SW 1271 (cell line): ENCODE measurements around the gene DNAH14.
"Not testable (repeated sequence)": the region's sequence is repeated elsewhere in the genome, so short reads cannot be mapped to it uniquely, and the experiment has no call there.

Source experiments
- DNase-seq, 2 experiments: peaks; one replicate each; lab custom pipeline; 2025; lab: John Stamatoyannopoulos, UW

DNAH14 gene

DNA sequence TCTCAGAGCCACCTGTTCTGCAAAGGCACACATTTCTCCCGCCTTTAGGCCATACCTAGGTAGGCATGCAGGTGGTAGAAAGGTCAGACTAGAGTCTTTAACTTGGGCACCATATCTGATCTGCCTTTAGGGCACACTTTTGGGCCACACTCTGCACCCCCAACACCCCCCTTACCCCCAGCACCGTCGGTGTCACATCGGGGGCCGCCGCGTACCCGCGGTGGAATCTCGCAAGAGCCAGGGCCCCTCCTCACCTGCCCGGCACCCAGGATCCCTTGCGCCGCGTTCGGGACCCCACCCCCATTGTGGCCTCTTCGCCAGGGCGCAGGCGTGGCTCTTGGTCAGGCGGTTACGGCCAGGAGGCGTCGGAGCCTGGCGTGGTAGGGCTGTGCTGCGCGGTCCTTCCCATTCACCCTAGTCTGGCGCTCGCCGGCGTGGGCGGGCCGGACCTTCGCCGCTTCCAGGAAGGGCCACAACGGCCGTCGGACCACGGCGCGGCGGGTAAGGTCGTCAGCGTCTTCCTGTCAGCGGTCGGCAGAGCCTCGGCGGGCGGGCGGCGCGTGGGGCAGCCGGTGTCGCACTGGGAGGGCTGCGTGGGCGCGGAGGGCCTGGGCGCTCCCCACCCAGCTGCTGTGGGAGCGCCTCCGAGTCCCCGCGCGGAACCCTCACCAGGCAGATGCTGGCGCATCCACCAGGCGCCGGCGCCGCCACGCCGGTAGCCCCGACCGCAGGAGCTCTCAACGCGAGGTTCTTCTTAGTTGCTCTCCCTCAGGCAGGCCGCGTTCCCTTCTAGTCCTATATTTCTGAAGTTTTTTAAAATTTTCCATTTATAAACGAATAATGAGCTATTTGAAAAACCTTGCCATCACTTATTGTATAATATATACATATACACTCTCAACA, at the start of gene DNAH14:
Gene DNAH14 (plus strand): TSS at position 341 of the 903 bp plus-strand sequence. CDS start 23,028 bp downstream, outside the sequence.
- DNase-seq = peak; percentile 38 to 66

- DNase-seq = no peak
Observed at GRCh38 chr1:224880593-224881307, 48.7 kb upstream of the DNAH14 start.

DNA sequence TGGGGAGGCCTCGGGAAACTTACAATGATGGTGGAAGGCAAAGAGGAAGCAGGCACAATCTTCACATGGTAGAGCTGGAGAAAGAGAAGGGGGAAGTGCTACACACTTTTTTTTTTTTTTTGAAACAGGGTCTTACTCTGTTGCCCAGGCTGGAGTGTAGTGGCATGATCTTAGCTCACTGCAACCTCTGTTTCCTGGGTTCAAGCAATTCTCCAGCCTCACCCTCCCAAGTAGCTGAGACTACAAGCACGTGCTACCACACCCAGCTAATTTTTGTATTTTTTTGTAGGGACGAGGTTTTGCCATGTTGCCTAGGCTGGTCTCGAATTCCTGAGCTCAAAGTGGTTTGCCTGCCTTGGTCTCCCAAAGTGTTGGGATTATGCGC, 48.2 kb upstream of the DNAH14 start:
- DNase-seq = not testable (repeated sequence)

- DNase-seq = no peak
Observed at GRCh38 chr1:224881762-224882211, 47.7 kb upstream of the DNAH14 start.

DNA sequence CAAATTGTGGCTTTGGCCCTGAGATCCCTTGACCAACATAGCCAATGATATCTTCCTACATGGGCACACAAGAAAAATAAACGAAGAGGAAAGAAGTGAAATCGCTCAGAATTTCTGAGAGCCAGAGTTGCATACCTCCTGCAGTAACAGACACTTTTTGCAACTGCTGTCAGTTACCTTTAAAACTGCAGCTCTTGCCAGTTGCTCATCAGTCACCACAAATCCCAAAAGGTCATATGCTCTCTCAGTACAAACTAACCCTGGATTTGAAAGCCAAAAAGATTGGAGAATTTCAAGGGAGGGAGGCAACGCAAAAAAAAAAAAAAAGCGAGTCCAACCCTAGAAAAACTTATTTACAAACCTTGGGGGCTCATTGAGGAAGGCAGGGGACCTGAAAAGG, 47.2 kb upstream of the DNAH14 start:
- DNase-seq = no peak

DNA sequence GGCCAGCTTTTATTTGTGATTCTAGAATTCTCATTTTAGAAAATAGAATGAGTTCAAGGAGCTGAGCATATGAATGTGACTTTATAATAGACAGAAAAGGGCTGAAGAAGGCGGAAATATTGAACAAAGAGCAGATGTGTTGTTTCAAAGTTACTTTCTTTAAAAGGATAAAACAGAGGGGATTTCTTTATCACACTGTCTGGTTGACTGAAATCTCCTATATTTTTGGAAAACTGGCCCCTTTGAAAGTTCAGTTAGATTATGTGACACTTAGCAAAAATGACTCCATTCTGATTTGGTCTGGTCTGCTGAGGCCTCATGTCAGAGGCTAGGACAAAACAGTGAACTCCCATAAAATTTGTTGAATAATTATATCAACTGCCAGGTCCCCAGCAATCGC, 46.4 kb upstream of the DNAH14 start:
- no peak for DNase-seq

DNA sequence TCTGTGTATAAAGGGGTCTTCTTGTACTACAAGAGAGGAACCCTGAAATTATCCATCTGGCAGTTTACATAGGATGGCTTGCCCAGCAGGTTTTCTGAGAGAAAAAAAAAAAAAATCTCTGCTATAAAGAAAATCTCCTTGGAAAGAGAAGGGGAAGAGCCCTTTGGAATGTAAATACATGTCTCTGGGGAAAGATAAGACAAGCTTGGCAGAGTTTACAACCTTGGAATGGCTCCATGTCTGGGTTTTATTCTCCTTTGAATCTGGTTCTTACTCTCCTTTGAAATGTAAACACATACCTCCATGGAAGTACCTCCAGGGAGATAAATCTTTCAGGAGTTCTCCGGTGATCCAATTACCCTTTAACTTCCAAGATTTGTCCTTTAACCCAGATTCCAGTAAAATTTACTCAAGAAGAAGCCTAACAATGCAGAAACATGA, 45.1 kb upstream of the DNAH14 start:
- DNase-seq = no peak

- not testable (repeated sequence) for DNase-seq
Observed at GRCh38 chr1:224885376-224885775, 44.1 kb upstream of the DNAH14 start.

GRCh38 chr1:224894915-224895314, 34.6 kb upstream of the DNAH14 start:
- peak in 1 of 2 experiments; percentile 3 for DNase-seq

DNA sequence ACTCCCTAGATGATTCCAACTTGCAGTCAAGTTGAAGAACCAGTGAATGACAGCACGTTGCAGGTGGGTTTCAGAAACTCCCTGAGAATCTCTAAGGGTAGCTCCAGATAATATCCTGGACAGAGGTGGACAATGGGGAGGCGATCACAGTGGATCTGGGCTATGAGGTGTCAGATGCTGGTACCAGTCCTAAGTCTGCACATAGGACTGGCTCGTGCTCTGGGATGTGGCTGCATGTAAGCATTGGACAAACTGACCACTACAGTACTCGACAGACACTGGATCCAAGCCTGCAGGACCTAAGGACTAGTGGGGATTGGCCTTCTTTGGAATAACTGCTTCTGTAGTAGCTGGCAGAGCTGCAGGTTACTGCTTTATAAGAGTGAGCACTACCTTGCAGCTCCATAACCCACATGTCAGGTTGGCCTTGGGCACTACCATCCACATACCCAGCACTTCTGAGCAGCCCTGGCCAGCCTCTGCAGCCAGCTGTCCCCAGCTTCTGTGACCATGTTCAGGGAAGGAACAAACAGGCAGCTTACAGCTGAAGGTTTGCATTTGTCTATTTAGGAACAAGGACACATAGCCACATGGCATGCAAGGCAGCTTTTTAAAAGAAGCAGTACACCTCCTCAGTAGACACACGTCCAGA, 33.2 kb upstream of the DNAH14 start:
- DNase-seq = no peak

GRCh38 chr1:224897529-224898327, 31.7 kb upstream of the DNAH14 start:
- DNase-seq = no peak

- DNase-seq = no peak
Observed at GRCh38 chr1:224898937-224899336, 30.5 kb upstream of the DNAH14 start.

- no peak for DNase-seq
Observed at GRCh38 chr1:224900062-224900630, 29.3 kb upstream of the DNAH14 start.

DNA sequence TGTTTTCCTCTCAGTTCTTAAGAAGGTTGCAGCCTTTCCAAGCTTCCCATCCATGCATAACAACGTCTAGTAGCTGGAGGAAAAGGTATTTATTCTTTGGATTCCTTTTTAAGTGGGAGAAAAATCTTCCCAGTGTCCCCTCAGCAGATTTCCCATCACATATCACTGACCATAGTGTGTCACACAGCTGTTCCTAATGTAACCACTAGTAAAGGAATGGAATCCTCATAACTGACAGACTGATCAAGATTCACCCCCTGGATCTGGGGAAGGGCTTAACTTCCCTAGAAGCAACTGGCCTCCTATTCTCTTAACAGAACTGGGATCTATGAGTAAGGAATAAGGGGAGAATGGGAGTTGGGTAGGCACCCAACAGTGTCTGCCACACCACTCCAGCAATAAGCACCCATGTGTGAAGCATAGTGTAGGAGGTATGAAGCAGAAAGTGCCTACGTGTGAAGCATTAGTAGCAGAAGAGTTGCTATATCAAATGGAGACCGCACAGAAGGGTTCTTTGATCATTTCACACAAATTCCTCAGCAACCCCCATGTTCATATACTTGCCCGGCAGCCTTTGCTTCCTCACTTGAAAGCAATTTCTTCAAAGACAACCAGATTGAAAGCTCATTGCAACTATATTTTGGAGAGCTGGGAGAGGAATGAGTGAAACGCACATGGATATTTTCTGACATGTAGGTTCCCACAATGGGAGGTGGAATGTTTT, 28.2 kb upstream of the DNAH14 start:
- DNase-seq = no peak

DNA sequence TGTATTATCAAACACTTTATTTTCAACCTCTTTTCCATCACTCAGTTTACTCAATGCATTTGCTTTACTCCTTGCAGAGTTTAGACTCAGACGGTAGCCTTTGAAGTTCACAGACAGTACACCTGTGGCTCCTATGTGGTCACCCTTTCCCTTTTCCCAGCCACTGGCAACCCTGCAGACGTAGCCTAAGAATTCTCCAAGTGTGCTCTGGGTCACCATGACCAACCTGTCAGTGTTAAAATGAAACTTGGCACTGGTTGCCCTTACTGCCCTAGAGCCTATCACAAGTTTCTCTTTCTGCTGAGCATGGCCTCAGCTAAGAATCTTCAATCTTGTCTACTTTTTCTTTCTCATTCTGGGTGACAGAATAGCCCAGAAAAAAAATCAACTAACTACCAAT, 25.5 kb upstream of the DNAH14 start:
- no peak for DNase-seq

- DNase-seq = no peak
Observed at GRCh38 chr1:224906340-224906739, 23.1 kb upstream of the DNAH14 start.

GRCh38 chr1:224911217-224911616, 18.3 kb upstream of the DNAH14 start:
- DNase-seq = no peak

DNA sequence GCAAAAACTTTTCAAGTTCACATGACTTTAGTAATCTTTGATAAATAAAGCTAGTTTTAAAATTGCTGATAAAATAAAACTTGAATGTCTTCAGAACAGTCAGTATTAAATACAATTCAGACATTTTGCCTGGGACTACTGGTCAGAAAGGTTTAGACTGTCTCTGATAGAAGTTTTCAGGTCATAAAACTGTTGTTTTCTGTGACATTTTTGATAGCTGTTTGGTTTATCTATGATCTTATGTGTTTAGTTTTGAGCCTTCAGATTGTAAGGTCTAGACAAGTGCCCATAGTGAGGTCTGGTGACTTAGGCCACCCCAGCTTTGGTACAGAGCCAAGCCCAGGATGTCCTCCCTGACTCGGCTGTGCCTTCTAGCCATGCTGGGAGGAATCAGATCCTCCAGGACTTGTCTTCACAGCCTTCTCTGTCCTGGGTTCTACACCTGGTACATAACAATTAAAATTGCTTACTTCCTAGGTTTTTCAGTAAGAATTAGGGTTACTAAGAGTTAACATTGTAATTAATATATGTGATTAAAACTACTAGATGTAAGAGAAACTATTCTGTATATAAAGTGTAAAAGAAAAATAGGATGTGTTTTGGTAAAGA, 15.1 kb upstream of the DNAH14 start:
- DNase-seq = no peak

DNA sequence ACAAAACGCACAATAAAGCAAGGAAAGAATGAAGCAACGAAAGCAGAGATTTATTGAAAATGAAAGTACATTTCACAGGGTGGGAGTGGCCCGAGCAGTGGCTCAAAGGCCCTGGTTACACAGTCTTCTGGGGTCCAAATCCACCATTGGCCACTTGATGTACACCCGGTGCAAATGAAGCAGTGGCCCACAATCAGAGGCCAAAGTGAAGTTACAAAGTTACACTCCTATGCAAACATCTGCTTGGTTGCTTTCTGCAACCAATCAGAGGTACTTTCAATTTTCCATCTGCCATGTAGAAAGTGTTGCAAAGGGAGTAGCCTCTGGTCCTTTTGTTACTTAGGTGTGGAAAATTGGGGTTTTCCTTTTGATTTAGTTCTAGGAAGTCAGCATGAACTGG, 10.0 kb upstream of the DNAH14 start:
- no peak for DNase-seq

DNA sequence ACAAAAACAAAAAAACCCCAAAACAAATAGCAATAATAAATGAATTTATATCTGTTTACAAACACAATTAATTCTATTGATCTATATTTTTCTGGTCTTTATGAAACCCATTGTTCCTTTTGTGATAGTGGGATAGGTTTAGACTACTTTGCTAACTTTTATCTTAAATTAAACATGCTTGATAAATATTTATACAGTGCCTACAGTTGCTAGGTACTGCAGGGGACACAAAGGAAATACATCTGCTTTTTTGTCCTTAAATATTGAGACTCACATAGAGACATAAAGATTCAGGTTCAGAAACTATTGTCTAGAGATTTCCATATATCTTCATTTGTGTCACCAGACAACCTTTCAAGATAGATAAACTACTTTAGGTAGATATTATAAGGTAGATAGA, 8.5 kb upstream of the DNAH14 start:
- no peak for DNase-seq
